Activated T-helper 1 cell treated with anti-CD3 and anti-CD28 coated beads, Interleukin-2, amount 50 U/mL, for 16 hours (primary cell): Measurements from ENCODE around the gene LCORL.

ENCODE experiments used
- DNase-seq, 2 donors: peaks; one replicate each; pipeline ENCODE4 v3.0.0-alpha.2; 2020; ENCODE audit warnings: low read depth in 1 of 2, low spot score in 1 of 2

The LCORL gene

GRCh38 chr4:17939054-17939453 is 82.5 kb downstream of the LCORL start:
- no peak for DNase-seq

- no peak for DNase-seq
These were observed 87.3 kb downstream of the LCORL start for GRCh38 chr4:17934286-17934685.

GRCh38 chr4:17933126-17933525 is 88.4 kb downstream of the LCORL start:
- no peak for DNase-seq

DNA sequence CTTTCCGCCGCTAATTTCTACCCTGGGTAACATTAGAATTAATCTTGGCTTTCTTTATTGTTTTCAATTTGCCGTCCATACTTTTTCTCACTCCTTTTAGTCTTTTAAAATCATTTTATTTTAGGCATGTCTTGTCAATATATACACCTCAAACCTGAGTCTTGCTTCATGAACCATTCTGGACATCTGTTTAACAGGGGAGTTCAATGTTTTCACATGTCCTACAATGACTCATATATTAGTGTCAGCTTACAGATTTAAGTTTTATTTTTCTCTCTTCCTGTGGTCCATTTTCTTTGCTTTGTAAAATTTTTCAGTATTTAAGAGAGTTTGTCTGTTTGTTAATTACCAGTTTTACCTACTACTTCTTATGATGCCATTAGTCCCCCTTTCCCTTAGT is 89.5 kb downstream of the LCORL start:
- no peak for DNase-seq

GRCh38 chr4:17930256-17930655 is 91.3 kb downstream of the LCORL start:
- no peak for DNase-seq

DNA sequence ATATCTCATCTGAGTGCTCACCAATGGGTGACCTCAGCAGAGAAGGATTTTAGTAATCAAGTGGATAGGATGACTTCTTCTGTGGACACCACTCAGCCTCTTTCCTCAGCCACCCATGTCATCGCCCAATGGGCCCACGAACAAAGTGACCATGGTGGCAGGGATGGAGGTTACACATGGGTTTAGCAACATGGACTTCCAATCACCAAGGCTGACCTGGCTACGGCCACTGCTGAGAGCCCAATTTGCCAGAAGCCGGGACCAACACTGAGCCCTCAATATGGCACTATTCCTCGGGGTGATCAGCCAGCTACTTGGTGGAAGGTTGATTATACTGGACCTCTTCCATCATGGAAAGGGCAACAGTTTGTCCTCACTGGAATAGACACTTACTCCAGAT is 97.4 kb downstream of the LCORL start:
- no peak for DNase-seq

DNA sequence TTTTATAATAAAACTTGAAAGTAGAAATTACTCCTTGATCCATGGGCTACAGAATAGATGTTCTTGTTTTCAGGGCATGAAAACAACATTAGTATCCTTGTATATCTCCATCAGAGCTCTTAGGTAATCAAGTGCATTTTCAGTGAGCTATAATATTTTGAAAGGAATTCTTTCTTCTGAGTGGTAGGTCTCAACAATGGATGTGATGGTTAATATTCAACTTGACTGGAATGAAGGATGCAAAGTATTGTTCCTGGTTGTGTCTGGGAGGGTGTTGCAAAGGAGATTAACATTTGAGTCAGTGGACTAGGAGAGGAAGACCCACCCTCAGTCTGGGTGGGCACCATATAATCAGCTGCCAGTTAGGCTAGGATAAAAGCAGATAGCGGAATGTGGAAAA is 100.1 kb downstream of the LCORL start:
- no peak for DNase-seq

GRCh38 chr4:17920681-17921080 is 100.9 kb downstream of the LCORL start:
- no peak for DNase-seq

- no peak for DNase-seq
These were observed 106.1 kb downstream of the LCORL start for GRCh38 chr4:17915439-17915838.

DNA sequence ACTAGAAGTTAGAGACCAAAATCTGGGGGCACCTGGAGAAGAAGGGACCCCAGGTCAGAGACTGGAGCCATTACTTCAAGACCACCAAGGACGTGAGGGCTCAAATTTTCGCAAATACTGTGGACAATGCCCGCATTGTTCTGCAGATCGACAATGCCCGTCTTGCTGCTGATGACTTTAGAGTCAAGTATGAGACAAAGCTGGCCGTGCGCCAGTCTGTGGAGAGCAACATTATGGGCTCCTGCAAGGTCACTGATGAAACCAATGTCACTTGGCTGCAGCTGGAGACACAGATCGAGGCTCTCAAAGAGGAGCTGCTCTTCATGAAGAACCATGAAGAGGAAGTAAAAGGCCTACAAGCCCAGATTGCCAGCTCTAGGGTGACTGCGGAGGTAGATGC is 109.5 kb downstream of the LCORL start:
- DNase-seq: no peak

GRCh38 chr4:17911608-17912007 is 109.9 kb downstream of the LCORL start:
- DNase-seq: no peak

- no peak for DNase-seq
These were observed 123.0 kb downstream of the LCORL start for GRCh38 chr4:17898553-17899055.

- no peak for DNase-seq
These were observed 126.1 kb downstream of the LCORL start for GRCh38 chr4:17895481-17895880.

GRCh38 chr4:17894421-17894820 is 127.1 kb downstream of the LCORL start:
- no peak for DNase-seq

DNA sequence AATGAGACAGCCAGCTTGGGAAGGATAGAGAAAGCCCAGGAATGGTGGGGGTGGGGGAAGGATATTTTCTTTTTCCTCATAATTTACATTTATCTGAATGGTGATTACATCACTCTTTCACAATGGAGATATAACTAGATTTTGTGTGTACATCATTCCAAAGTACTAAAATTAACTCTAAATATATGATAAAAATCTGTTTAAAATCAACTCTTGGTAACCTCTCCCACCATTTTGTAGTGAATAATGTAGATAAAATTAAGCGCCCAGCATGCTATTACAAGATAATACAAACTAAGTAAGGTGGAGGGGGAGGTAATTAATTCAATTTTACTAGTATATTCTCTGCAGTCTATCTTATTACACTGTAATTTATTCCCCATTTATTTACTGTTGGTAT is 131.9 kb downstream of the LCORL start:
- DNase-seq: no peak

DNA sequence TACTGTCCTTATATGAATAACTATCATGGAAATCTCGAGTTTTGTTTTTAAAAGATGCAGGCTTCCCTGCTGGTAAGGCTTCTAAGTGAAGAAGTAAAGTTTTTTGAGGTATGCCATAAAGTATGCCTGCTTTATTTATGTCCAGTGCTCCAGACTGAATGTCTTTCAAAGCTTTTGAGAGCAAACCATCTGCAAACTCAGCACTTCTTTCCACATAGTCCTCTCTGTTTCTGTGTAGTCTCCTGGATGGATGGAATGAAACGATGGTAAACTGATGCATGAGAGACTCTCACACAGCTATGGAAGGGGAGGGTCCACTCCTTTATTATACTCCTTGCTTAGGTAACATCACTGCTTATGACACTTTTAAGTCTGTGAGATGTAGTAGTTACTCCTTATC is 137.0 kb downstream of the LCORL start:
- DNase-seq: no peak

DNA sequence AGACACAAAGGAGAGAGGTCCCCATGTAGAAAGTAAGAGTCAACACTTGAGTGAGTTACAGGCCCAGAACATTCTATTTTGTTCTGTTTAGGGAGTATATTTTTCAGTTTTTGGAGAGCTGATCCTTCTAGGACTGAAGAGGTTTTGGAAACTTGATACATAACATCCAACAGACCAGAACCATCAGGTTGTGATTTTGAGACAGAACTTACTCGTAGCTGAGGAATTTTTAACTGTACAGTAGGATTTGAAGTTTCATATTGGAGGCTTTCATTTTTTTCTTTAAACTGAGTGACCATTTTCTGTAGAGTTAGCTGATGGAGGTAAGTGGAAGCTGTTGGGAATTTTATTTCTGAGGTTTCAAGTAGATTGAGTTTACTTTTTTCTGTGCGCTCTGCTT is 137.5 kb downstream of the LCORL start:
- no peak for DNase-seq

GRCh38 chr4:17877661-17878060 is 143.9 kb downstream of the LCORL start:
- no peak for DNase-seq

GRCh38 chr4:17876943-17877342 is 144.6 kb downstream of the LCORL start:
- DNase-seq: no peak

DNA sequence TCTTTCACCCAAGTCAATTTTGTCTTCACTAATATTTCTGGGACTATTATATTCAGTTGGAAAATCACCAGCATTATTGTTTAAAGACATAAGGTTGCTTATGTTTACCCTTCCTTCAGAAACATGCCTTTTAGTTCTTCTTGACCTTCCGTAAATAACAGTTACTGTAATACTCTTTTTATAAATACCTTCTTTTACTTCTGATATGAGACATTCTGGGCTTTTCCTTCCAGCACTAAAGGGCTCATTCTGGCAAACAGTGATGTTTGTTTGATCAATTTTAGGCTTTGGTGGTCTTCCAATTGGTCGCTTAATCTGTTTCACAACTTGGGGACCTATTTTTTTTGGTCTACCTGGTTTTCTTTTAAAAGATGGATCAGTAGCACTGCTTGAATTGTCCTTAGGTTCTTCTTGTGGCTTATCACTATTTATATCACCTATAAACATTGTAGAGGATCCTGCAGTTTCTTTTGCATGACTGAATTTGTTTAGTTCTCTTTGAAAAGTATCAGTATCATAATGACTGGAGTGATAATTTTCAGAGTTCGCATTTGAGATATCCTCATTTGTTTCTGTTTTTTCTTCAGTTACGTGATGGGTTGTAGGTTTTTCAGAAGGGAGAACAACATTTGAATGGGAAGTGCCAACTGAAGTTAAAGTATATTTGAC is 146.0 kb downstream of the LCORL start:
- no peak for DNase-seq

DNA sequence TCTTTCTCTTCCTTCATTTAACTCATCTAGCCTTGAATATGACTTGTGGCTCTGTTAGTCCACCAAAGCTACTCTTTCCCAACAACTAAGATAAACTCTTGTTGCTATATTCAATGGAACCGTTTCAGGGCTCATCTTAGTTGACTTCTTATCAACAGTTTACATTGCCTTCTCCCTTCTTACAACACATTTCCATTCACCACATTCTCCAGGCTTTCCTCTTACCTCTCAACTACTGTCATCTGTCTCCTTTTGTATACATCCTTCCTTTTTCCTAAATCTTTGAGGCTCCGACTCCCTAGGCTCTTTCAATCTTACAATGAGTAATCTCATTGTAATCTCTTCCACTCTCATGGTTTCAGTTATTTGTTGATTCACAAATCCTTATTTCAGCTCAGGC is 152.2 kb downstream of the LCORL start:
- no peak for DNase-seq

DNA sequence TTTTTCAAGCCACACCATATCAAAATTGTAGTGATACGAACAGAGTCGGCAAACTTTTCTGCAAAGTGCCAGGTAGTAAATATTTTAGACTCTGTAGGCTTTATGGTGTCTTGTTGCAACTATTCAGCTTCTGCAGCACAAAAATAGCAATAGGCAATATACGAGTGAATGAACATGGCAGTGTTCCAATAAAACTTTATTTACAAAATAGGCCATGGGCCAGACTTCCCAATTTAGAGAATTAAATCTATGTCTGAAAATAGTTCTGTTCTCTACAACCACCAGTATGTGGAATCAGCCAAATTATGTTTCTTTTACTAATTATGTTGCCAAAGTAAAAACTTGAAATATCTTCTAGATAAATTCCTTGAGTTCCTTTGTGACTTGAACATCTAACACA is 154.3 kb downstream of the LCORL start:
- no peak for DNase-seq

- no peak for DNase-seq
These were observed 154.7 kb downstream of the LCORL start for GRCh38 chr4:17866810-17867209.
